OCI-LY3 (cell line): ENCODE measurements around the gene STK4.

ENCODE experiments used
- EZH2phosphoT487 ChIP-seq: fragments of 200-600 bp; shearing (Covaris generic); IDR thresholded peaks from 2 replicates; pipeline ENCODE4 v1.6.1; 2018; ENCODE audit warnings: antibody characterized with exemption, mixed run types, low read depth
- TF ChIP-seq, protein P1 (sequence below): fragments of 200-600, 300-600 bp; sonication (generic); IDR thresholded peaks from 2 replicates; pipeline ENCODE4 v1.5.1; 2014; ENCODE audit warnings: antibody characterized with exemption, low read length, low read depth

DNA sequence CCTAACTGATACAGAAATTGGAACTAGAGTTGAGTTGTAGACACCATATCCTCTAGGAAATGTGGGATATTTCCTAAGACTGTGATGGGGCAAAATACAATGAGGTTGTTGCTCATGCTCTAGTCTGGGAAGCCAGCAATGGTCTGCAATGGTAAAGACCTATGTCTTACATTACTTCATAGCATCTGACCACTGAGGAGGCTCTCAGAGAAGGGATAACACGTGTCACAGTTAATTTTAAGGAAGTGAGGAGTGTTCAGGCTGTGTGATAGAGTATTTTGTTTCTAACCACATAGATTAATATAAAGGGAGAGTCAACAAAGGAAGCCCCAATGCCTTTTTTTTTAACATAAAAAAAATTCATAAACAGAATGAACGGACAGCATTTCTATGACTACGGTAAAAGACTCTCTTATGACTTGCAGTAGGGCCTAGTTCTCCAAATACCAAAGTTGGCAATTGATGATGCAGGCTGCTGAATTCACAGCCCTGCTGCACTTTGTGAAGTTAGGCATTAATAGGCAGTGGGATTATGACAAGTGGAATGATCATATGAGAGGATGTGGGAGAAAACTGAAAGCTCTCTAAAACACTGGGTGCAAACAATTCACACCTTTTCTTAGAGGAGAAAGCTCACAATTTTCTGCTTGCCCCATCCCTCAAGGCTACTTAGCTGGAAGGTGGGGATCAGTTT is 120.9 kb downstream of the STK4 start:
- TF ChIP-seq, protein P1, sequence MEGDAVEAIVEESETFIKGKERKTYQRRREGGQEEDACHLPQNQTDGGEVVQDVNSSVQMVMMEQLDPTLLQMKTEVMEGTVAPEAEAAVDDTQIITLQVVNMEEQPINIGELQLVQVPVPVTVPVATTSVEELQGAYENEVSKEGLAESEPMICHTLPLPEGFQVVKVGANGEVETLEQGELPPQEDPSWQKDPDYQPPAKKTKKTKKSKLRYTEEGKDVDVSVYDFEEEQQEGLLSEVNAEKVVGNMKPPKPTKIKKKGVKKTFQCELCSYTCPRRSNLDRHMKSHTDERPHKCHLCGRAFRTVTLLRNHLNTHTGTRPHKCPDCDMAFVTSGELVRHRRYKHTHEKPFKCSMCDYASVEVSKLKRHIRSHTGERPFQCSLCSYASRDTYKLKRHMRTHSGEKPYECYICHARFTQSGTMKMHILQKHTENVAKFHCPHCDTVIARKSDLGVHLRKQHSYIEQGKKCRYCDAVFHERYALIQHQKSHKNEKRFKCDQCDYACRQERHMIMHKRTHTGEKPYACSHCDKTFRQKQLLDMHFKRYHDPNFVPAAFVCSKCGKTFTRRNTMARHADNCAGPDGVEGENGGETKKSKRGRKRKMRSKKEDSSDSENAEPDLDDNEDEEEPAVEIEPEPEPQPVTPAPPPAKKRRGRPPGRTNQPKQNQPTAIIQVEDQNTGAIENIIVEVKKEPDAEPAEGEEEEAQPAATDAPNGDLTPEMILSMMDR = no peak
- no peak for TF ChIP-seq EZH2phosphoT487
